Liver (tissue), 3 donors: ENCODE measurements around the gene CHID1.

Experiments
- CTCF ChIP-seq: fragments of 150-350 bp; IDR thresholded peaks from 2 replicates; pipeline ENCODE4 v1.5.1; 2017; ENCODE audit warnings: improper control_type of control experiment, low read depth, low read length; ENCODE audit not compliant: missing input control
- GABPA ChIP-seq, 2 donors: IDR thresholded peaks in 1 of 2; conservative IDR thresholded peaks in 1 of 2; 2 replicates each; pipeline ENCODE4 v1.6.1; 2016; ENCODE audit warnings: antibody characterized with exemption in 2 of 2, mild to moderate bottlenecking in 1 of 2, moderate library complexity in 1 of 2
- RAD21 ChIP-seq, 2 donors: IDR thresholded peaks; 2 replicates each; pipeline ENCODE4 v1.6.1; 2016; ENCODE audit warnings: antibody characterized with exemption in 2 of 2, mild to moderate bottlenecking in 2 of 2
- REST ChIP-seq: IDR thresholded peaks from 2 replicates; pipeline ENCODE4 v1.6.1; 2016; ENCODE audit warnings: antibody characterized with exemption, mild to moderate bottlenecking
- SP1 ChIP-seq: IDR thresholded peaks from 2 replicates; pipeline ENCODE4 v1.6.1; 2018; ENCODE audit warnings: antibody characterized with exemption, mild to moderate bottlenecking
- TAF1 ChIP-seq: conservative IDR thresholded peaks from 2 replicates; pipeline ENCODE4 v1.6.1; 2016; ENCODE audit warnings: antibody characterized with exemption, mild to moderate bottlenecking
- YY1 ChIP-seq: IDR thresholded peaks from 2 replicates; pipeline ENCODE4 v1.6.1; 2016; ENCODE audit warnings: antibody characterized with exemption, mild to moderate bottlenecking
- TF ChIP-seq, protein P1 (sequence below): IDR thresholded peaks from 2 replicates; pipeline ENCODE4 v1.6.1; 2016; ENCODE audit warnings: antibody characterized with exemption
- donor health status: healthy.
- donor health status: healthy.

GRCh38 chr11:934527-934926 is 23.9 kb upstream of the CHID1 start:
- TF ChIP-seq CTCF (no peak), YY1 (no peak), GABPA (IDR thresholded peaks at IDR 0.05 in 1 of 2, conservative IDR thresholded peaks at IDR 0.05 in 1 of 2) (no peak), SP1 (no peak), RAD21 (IDR thresholded peaks at IDR 0.05) (no peak), TAF1 (no peak), REST (no peak)
- TF ChIP-seq, protein P1, sequence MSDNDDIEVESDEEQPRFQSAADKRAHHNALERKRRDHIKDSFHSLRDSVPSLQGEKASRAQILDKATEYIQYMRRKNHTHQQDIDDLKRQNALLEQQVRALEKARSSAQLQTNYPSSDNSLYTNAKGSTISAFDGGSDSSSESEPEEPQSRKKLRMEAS: no peak
